Right cardiac atrium (tissue), 5 donors: Measurements from ENCODE around the gene SLC16A7. TPM values are rescaled to one million over a fixed set of nuclear protein-coding genes. Genes with fewer than 3 reads are reported as not detected.
A peak's percentile ranks its signal among the peaks of the same experiment; 100 is the strongest.

ENCODE experiments used
- ATAC-seq, 2 donors: fragments of 200-7000 bp; cut with Tn5 transposase; one replicate each; pipeline versions ENCODE4 v1.8.0 to v1.9.1; 2020; ENCODE audit warnings: moderate library complexity in 2 of 2, mild to moderate bottlenecking in 1 of 2
- DNase-seq, 3 donors: peaks; one replicate each; pipeline ENCODE4 v3.0.0-alpha.2; 2020
- H3K27ac ChIP-seq: one replicate; pipeline ENCODE4 v1.5.1; 2013; ENCODE audit warnings: mild to moderate bottlenecking, low read length, control low read depth, moderate library complexity
- H3K27me3 ChIP-seq: one replicate; pipeline ENCODE4 v1.6.1; 2013; ENCODE audit not compliant: control insufficient read depth, insufficient read depth
- H3K4me1 ChIP-seq: one replicate; pipeline ENCODE4 v1.6.1; 2013; ENCODE audit warnings: low read length; ENCODE audit not compliant: control insufficient read depth, insufficient read depth
- H3K4me3 ChIP-seq: one replicate; pipeline ENCODE4 v1.5.1; 2013; ENCODE audit warnings: low read length, control low read depth
- H3K9me3 ChIP-seq: one replicate; pipeline ENCODE4 v1.6.1; 2013; ENCODE audit warnings: low read length; ENCODE audit not compliant: control insufficient read depth
- WGBS: extraction: QIAGEN DNeasy Blood & Tissue Kit; methylation state at CpG from one replicate; pipeline ENCODE4 v1.1.7; 2013; 5-methylcytosine and 5-hydroxymethylcytosine counted together
- intact Hi-C, 4 donors: fragments of 100-400 bp; cut with DNase I; formaldehyde crosslinking; loops; one replicate each; pipeline versions ENCODE4 v1.11.0 to v1.14.0; 2022 to 2023
- polyA plus RNA-seq: library from polyadenylated mRNA; stranded (reverse); fragments of 200-250 nt; gene quantifications from one replicate; pipeline ENCODE4 v1.2.3, GENCODE V29; 2013
- total RNA-seq, 4 donors: library from RNA; stranded (reverse); fragmentation: NEBNext Ultra II Directional; extraction: Animal tissue kit (Norgen Biotek cat#: 25700); gene quantifications; one replicate each; pipeline ENCODE4 v1.2.1, GENCODE V29; 2021
- donor health status: healthy with polysubstance abuse.
- donor health status: DM: no; HTN: yes; CAD: no.
- donor health status: DM: no; HTN: no; CAD: no.
- donor health status: DM: no; HTN: yes; CAD: no; lungs with severe emphysema.
- donor health status: DM: yes; HTN: yes; CAD: no.

SLC16A7 gene
- total and polyA plus RNA-seq, 5 donors, result 13.1 to 109 (median 81.0) TPM

DNA sequence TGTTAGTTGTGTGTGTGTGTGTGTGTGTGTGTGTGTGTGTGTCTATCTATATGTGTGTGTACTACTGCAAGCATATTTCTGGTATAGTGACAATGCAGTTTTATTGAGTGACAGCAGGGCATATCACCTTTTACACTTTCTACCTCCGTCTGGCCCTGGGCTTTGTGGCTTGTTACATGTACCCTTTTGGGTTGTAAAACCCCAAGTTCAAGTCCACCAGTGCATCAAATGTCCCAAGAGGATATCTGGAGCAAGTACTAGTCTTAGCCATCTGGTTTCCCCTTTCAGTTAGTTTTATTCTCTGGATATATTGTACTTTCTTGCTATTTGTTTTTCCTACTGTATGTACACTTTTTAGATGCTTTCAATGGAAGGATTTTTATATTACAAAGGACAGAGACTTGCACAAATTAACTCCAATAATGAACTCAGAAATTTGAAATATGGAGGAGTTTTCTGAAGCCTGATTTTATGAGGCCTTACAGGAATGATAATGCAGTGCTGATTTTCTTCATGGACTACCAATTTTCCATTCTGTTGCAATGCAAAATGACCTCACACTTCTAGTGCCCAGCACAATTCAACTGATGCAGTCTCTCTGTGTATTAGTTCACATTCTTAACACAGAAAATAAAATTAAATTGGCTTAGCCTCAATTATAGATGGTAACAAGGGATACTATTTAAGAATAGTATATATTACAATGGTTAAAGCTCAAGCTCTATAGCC lies 29.1 kb downstream of the SLC16A7 start:
- Histone ChIP-seq H3K27me3 (no peaks in the 10 kb centered on the region), H3K9me3 (no peaks in the 10 kb centered on the region), H3K27ac (no peak overlapping the region), H3K4me3 (no peak overlapping the region), H3K4me1 (peaks cover 2% of the 10 kb centered on the region)
- 92% methylated on average over 1 of the region's 1 CpG for WGBS
- intact Hi-C loops, result no loop called here
- DNase-seq (no peak), ATAC-seq (no peak)

GRCh38 chr12:59626382-59626781 lies 30.6 kb downstream of the SLC16A7 start:
- ATAC-seq, result no peak
- no peak overlapping the region for H3K4me3 ChIP-seq
- 69% methylated on average over 1 of the region's 1 CpG for WGBS

DNA sequence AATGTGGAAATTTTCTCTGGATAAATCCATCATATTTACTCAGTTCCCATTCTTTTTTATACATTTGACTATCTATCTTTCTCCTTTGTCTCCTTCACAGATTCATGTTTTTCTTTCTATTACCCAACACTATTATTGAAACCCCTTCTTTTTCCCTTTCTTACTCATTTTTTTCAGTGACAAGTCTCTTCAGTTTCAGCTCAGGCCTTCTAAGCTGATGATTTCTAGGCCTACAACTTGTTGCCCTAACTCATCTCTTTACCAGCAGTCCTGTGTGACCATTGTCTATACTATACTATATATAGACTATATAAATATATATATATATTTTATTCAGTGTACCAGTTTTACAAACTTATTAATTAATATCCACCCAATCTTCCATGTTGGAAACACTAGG lies 31.8 kb downstream of the SLC16A7 start:
- Histone ChIP-seq H3K4me3 (no peak overlapping the region), H3K27me3 (no peaks in the 10 kb centered on the region), H3K4me1 (no peaks in the 10 kb centered on the region), H3K27ac (no peak overlapping the region), H3K9me3 (no peaks in the 10 kb centered on the region)
- ATAC-seq (no peak), DNase-seq (no peak)
- intact Hi-C loops, result no loop called here

More at GRCh38 chr12:59626382-59626781, 30.6 kb downstream of the SLC16A7 start:
- Histone ChIP-seq H3K4me1 (no peaks in the 10 kb centered on the region), H3K9me3 (no peaks in the 10 kb centered on the region), H3K27me3 (no peaks in the 10 kb centered on the region), H3K27ac (no peak overlapping the region)
- DNase-seq, result no peak
- intact Hi-C loops, result no loop called here

GRCh38 chr12:59629890-59630289 lies 34.1 kb downstream of the SLC16A7 start:
- Histone ChIP-seq H3K4me3 (no peak overlapping the region), H3K4me1 (peaks cover 1% of the 10 kb centered on the region), H3K27me3 (no peaks in the 10 kb centered on the region), H3K27ac (no peak overlapping the region), H3K9me3 (no peaks in the 10 kb centered on the region)
- DNase-seq (no peak), ATAC-seq (no peak)
- 90% methylated on average over 3 of the region's 3 CpGs for WGBS
- intact Hi-C loops, result no loop called here

DNA sequence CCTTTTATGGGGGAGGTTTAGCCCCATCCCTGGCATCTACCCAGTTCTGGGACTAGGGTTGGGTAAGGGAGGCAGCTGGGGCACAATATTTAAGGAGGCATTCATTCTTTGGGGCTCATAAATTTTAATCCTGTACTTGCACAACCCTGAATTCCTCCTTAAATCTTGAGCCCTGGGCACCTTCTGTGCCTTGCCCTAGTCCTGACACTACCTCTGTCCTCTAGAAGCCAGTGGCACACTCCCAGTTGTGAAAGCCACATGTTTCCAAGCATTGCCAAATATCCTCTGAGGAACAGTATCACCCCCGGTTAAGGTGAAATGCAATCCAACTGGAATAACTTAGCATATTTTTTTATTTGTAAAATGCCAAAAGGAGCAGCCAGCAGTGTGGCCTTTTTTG lies 36.6 kb downstream of the SLC16A7 start:
- H3K4me1 ChIP-seq, result peaks cover 1% of the 10 kb centered on the region
- DNase-seq (no peak), ATAC-seq (peak; percentile 16 to 56)
- no peaks in the 10 kb centered on the region for H3K9me3 ChIP-seq
- intact Hi-C loops, result no loop called here
- no peak overlapping the region for H3K27ac ChIP-seq
- H3K4me3 ChIP-seq, result no peak overlapping the region
- no peaks in the 10 kb centered on the region for H3K27me3 ChIP-seq
- 51% methylated on average over 1 of the region's 1 CpG for WGBS

DNA sequence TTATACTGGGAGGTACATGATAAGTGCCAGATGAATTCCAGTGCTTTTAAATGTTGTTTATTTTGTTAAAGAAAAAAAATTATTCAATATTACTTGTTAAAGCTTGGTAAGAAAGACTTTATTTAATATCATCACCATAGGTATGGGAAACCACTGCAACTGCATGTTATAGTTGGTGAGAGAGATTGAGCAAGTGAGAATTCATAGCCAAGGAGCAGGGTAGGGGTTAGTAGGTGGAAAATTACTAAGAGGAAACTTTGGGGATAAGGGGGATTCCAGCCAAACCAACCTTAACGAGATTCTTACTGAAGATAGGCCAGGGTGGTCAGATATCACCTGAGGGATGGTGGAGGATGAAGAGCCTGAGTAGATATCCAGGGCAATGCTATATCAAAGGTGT lies 38.4 kb downstream of the SLC16A7 start:
- ATAC-seq (no peak), DNase-seq (no peak)
- Histone ChIP-seq H3K4me1 (peaks cover 1% of the 10 kb centered on the region), H3K9me3 (no peaks in the 10 kb centered on the region), H3K4me3 (no peak overlapping the region), H3K27ac (no peak overlapping the region), H3K27me3 (no peaks in the 10 kb centered on the region)
- WGBS, result 88% methylated on average over 1 of the region's 1 CpG
- intact Hi-C loops, result no loop called here

DNA sequence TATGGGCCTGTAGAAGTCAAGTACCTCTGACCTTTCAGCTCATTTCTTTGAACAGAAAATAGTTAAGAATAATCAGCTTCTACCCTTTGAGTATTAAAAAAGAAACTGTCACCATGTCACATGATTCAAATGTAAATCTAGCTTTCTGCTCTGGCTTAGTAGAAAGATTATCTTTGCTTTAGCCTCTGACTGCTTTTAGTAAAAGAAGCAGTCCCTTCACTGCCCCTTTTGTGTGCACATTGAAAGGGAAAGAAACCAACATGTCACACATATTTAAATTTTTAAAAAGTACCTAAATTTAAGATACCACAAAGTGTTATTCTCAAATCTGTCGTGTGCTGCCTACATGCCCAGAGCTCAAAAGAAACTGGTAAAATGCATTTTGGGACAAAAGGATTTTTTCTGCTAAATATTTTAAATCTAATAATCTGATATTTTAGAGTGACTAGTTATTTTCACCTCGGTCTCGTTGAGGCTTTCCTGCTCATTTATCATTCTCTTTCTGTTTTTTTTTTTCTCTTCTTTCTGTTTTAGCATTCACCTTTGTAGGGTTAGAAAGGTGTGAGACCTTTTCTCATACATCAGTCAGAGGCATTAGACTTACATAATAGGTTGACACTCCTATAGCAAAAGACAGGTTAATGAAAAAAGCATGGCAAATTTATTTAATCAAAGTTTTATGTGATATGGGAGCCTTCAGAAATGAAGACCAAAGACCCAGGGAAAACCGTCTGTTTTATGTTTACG lies 41.3 kb downstream of the SLC16A7 start:
- DNase-seq (no peak), ATAC-seq (no peak)
- no peaks in the 10 kb centered on the region for H3K27me3 ChIP-seq
- no peaks in the 10 kb centered on the region for H3K9me3 ChIP-seq
- intact Hi-C loops, result no loop called here
- WGBS, result 75% methylated on average over 5 of the region's 5 CpGs
- H3K27ac ChIP-seq, result no peak overlapping the region
- peaks cover 3% of the 10 kb centered on the region for H3K4me1 ChIP-seq
- no peak overlapping the region for H3K4me3 ChIP-seq

DNA sequence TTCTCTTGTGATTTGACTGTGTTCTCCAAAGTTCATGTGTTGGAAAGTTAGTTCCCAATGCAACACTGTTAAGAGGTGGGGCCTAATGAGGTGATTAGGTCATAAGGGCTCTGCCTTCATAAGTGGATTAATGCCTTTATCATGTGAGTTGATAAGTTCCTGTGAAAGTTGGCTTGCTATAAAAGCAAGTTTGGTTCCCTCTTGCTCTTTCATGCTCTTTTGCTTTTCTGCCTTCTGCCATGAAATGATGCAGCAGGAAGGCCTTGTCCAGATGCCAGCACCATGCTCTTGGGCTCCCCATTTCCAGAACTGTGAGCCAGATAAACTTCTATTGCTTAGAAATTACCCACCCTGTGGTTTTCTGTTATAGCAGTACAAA lies 41.9 kb downstream of the SLC16A7 start:
- Histone ChIP-seq H3K9me3 (no peaks in the 10 kb centered on the region), H3K4me1 (peaks cover 3% of the 10 kb centered on the region), H3K27ac (no peak overlapping the region), H3K27me3 (no peaks in the 10 kb centered on the region), H3K4me3 (no peak overlapping the region)
- intact Hi-C loops, result no loop called here
- DNase-seq, result peak; percentile 22 to 68 (median 53)
- ATAC-seq, result no peak

GRCh38 chr12:59643550-59643949 lies 47.7 kb downstream of the SLC16A7 start:
- 55% methylated on average over 3 of the region's 3 CpGs for WGBS

GRCh38 chr12:59645242-59645641 lies 49.4 kb downstream of the SLC16A7 start:
- intact Hi-C loops, result no loop called here
- H3K4me3 ChIP-seq, result no peak overlapping the region
- WGBS, result 96% methylated on average over 1 of the region's 1 CpG
- no peak overlapping the region for H3K27ac ChIP-seq
- no peak for DNase-seq
- no peaks in the 10 kb centered on the region for H3K9me3 ChIP-seq
- no peaks in the 10 kb centered on the region for H3K4me1 ChIP-seq
- H3K27me3 ChIP-seq, result no peaks in the 10 kb centered on the region
- ATAC-seq, result no peak

More at GRCh38 chr12:59643550-59643949, 47.7 kb downstream of the SLC16A7 start:
- H3K9me3 ChIP-seq, result no peaks in the 10 kb centered on the region
- DNase-seq (no peak), ATAC-seq (no peak)
- H3K27me3 ChIP-seq, result no peaks in the 10 kb centered on the region
- intact Hi-C loops, result no loop called here
- no peak overlapping the region for H3K27ac ChIP-seq
- peaks cover 2% of the 10 kb centered on the region for H3K4me1 ChIP-seq
- no peak overlapping the region for H3K4me3 ChIP-seq

GRCh38 chr12:59646636-59647035 lies 50.8 kb downstream of the SLC16A7 start:
- DNase-seq (no peak), ATAC-seq (no peak)
- Histone ChIP-seq H3K4me3 (no peak overlapping the region), H3K9me3 (no peaks in the 10 kb centered on the region), H3K27me3 (no peaks in the 10 kb centered on the region), H3K27ac (no peak overlapping the region), H3K4me1 (no peaks in the 10 kb centered on the region)
- intact Hi-C loops, result no loop called here
